Measurements from ENCODE around the gene TARS3.

The TARS3 gene

GRCh38 chr15:101607108-101607507, 117.2 kb downstream of the TARS3 start:
- no peak for DNase-seq (ENCODE audit: low read depth in 2 of 2)

- no peak for DNase-seq (ENCODE audit: low read depth in 2 of 2)
These were observed 120.0 kb downstream of the TARS3 start for GRCh38 chr15:101604124-101604874.

All from stimulated activated CD8-positive, alpha-beta memory T cell treated with anti-CD3 and anti-CD28 coated beads, Interleukin-7, amount 100 ng/mL, for 1 hour (primary cell).